Adrenal gland (tissue), 12 donors: Measurements from ENCODE around the gene SHTN1. TPM values are rescaled to one million over a fixed set of nuclear protein-coding genes. Genes with fewer than 3 reads are reported as not detected.

Experiments used
- DNase-seq, 7 donors: peaks; one replicate each; pipeline ENCODE4 v3.0.0-alpha.2; 2019 to 2020
- H3K27ac ChIP-seq, 5 donors: fragments of 200-600 bp; sonication (generic) in 4 of 5; 1 replicate in 3 of 5; 2 replicates in 2 of 5; pipeline versions ENCODE4 v1.5.1 to v1.8.0; 2016 to 2020; ENCODE audit warnings: mild to moderate bottlenecking in 1 of 5
- H3K27me3 ChIP-seq: fragments of 200-600 bp; 2 replicates; pipeline ENCODE4 v1.8.0; 2021
- H3K36me3 ChIP-seq, 2 donors: fragments of 200-600 bp; replicated peaks in 1 of 2; 1 replicate in 1 of 2; 2 replicates in 1 of 2; pipeline versions ENCODE4 v1.5.1 to v1.8.0; 2018 to 2022
- H3K4me1 ChIP-seq, 2 donors: fragments of 200-600 bp; replicated peaks in 1 of 2; 1 replicate in 1 of 2; 2 replicates in 1 of 2; pipeline versions ENCODE4 v1.5.1 to v1.8.0; 2018 to 2021
- H3K4me3 ChIP-seq, 4 donors: fragments of 200-600 bp; sonication (generic) in 3 of 4; one replicate each; pipeline ENCODE4 v1.5.1; 2016 to 2018
- H3K9me3 ChIP-seq, 3 donors: fragments of 200-600 bp; sonication (generic) in 1 of 3; replicated peaks in 1 of 3; 1 replicate in 2 of 3; 2 replicates in 1 of 3; pipeline versions ENCODE4 v1.5.1 to v1.8.0; 2016 to 2021
- CTCF ChIP-seq, 6 experiments: fragments of 450-650 bp in 4 of 6; fragments of 200-600 bp in 2 of 6; sonication (generic) in 1 of 6; IDR thresholded peaks; 1 replicate in 5 of 6; 2 replicates in 1 of 6; pipeline versions ENCODE4 v1.5.1 to v1.8.0; 2016 to 2021; ENCODE audit warnings: antibody characterized with exemption in 6 of 6, mild to moderate bottlenecking in 2 of 6, moderate library complexity in 1 of 6
- POLR2A ChIP-seq, 2 donors: fragments of 450-650 bp; IDR thresholded peaks; one replicate each; pipeline ENCODE4 v1.6.1; 2017; ENCODE audit warnings: antibody characterized with exemption in 2 of 2, mild to moderate bottlenecking in 2 of 2, moderate library complexity in 1 of 2
- WGBS, 4 donors: extraction: QIAGEN DNeasy Blood & Tissue Kit in 2 of 4; methylation state at CpG; one replicate each; pipeline versions ENCODE4 v1.1.5 to v1.1.7; 2013 to 2017; 5-methylcytosine and 5-hydroxymethylcytosine counted together
- intact Hi-C, 2 donors: fragments of 100-400 bp; cut with DNase I; formaldehyde crosslinking; loops; one replicate each; pipeline versions ENCODE4 v1.14.1 to v1.15.0; 2022 to 2023
- polyA plus RNA-seq, 3 donors: library from polyadenylated mRNA; stranded (reverse); fragments of 200-250 nt in 2 of 3; fragments of 350-450 nt in 1 of 3; fragmentation: Illumina TruSeq in 1 of 3; extraction: RNeasy Lipid Tissue Mini Kit (QIAGEN cat#74804) in 1 of 3; gene quantifications; one replicate each; pipeline ENCODE4 v1.2.3, GENCODE V29; 2013 to 2014
- total RNA-seq, 9 donors: library from RNA; depleted of rRNA in 4 of 9; stranded (reverse); fragments of >200 nt in 4 of 9; fragments of 120-200 nt in 1 of 9; fragmentation: NEBNext Ultra II Directional in 1 of 9; extraction: Animal tissue kit (Norgen Biotek cat#: 25700) in 1 of 9; gene quantifications; one replicate each; pipeline versions ENCODE4 v1.1.0 to v1.2.4, GENCODE V29; 2013 to 2023
- donor health status: healthy with polysubstance abuse.
- donor health status: Bipolar disorder and iron deficiency.
- donor health status: DM: yes; HTN: yes; CAD: no.
- donor health status: DM: no; HTN: no; CAD: no.
- donor health status: DM: no; HTN: no; CAD: no.
- donor health status: DM: yes; HTN: yes; CAD: no.

SHTN1 gene
- total and polyA plus RNA-seq, 12 donors: 8.8 to 30.3 (median 18.5) TPM

DNA sequence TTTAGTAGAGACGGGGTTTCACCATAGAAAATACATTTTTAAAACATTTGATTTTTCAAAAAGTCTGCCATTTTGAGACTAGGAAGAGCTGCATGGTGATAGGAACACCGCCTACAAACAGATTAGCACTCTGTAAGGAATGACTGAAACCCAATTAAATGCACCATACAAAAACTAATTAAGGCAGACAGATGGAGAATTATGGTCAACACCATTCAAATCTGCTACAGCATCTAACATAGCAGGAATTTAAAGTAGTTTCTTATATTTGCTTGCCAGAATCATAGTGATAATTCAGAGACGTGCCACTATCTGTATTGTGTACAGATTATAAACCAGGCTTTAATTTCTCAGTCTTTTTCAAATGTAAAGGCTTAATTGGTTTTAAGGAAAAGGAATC is 87.5 kb downstream of the SHTN1 start:
- no peaks in the 10 kb centered on the region for H3K4me1 ChIP-seq
- H3K27ac ChIP-seq: no peak overlapping the region
- peaks cover 0 to 7% of the 10 kb centered on the region in 2 donors for H3K36me3 ChIP-seq
- no peak overlapping the region for H3K4me3 ChIP-seq
- 91 to 96% (median 93%) methylated on average over 3 of the region's 3 CpGs for WGBS, 4 donors
- intact Hi-C loops: no loop called here
- no peak for DNase-seq
- no peaks in the 10 kb centered on the region for H3K9me3 ChIP-seq
- H3K27me3 ChIP-seq: no peaks in the 10 kb centered on the region
- TF ChIP-seq CTCF (IDR thresholded peaks at IDR 0.05) (no peak), POLR2A (IDR thresholded peaks at IDR 0.05) (no peak)

DNA sequence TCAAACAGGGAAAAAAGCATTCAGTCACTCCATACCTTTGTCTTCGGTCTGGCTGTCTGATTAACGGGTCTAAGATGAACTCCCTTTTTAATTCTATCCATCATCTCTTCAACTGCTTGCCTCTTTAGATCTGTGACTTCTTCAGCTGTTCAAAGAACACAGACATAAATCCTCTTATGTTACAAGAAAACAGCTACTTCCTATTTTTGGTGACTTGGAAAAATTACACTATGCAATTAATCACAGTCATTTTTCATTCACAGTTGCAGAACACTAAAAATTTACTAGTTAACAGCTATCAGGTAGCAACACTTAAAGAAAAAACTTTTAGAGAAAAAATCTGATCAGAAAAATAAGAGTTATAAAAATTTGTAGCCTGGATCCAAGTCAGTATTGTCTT is 89.6 kb downstream of the SHTN1 start:
- intact Hi-C loops: no loop called here
- WGBS, 4 donors: 51 to 76% (median 57%) methylated on average over 2 of the region's 2 CpGs
- Histone ChIP-seq H3K27me3 (no peaks in the 10 kb centered on the region), H3K27ac (no peak overlapping the region), H3K4me3 (no peak overlapping the region), H3K4me1 (no peaks in the 10 kb centered on the region), H3K9me3 (no peaks in the 10 kb centered on the region), H3K36me3 (peaks cover 0 to 5% of the 10 kb centered on the region in 2 donors)
- TF ChIP-seq POLR2A (IDR thresholded peaks at IDR 0.05): no peak
- DNase-seq: no peak

DNA sequence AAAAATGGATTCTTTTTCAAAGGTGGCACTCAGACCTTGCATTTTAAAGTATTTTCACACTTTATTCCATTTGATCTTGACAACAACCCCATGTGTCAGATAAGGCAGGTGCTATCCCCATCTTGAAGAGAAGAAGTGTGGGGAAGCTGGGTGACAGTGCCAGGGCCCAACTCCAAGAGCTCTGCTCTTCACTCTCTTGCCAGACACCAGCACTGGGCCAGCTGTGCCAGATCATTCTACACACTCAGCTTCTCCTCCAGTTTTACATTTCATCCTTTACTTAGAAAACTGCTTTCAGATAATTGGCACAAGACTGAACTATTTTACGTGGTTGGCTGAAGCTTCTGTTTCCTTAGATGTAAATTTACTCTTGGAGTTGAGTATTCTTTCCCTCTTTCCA is 91.3 kb downstream of the SHTN1 start:
- WGBS, 4 donors: 90 to 96% (median 93%) methylated on average over 1 of the region's 1 CpG
- Histone ChIP-seq H3K36me3 (no peaks in the 10 kb centered on the region), H3K4me3 (no peak overlapping the region), H3K9me3 (no peaks in the 10 kb centered on the region), H3K27me3 (no peaks in the 10 kb centered on the region), H3K27ac (no peak overlapping the region), H3K4me1 (no peaks in the 10 kb centered on the region)
- intact Hi-C loops: no loop called here
- no peak for DNase-seq
- TF ChIP-seq CTCF (IDR thresholded peaks at IDR 0.05): no peak
- TF ChIP-seq POLR2A (IDR thresholded peaks at IDR 0.05): no peak

DNA sequence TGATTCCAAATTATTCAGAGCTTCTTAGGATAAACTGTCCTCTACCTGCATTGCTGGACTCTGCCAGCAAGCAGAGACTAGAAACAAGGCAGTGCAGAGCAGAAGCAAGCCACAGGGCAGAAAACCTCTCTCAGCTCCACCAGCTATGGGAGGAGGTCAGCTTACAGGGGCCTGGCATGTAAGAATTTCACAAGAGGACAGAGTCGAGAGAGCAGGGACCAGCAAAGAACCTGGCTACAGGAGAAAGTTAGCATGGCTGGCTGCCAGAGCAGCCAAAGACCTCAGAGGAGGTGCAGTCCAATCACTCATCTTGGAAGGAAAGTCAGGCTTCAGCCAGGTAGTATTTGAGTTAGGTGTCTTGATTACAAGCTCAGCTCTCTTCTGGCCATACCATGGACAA is 92.8 kb downstream of the SHTN1 start:
- intact Hi-C loops: no loop called here
- WGBS, 4 donors: 59 to 88% (median 79%) methylated on average over 1 of the region's 1 CpG

More for the DNA sequence above, 92.8 kb downstream of the SHTN1 start:
- Histone ChIP-seq H3K4me3 (no peak overlapping the region), H3K9me3 (no peaks in the 10 kb centered on the region), H3K27ac (no peak overlapping the region), H3K36me3 (no peaks in the 10 kb centered on the region), H3K27me3 (no peaks in the 10 kb centered on the region), H3K4me1 (no peaks in the 10 kb centered on the region)
- no peak for TF ChIP-seq POLR2A (IDR thresholded peaks at IDR 0.05)
- TF ChIP-seq CTCF (IDR thresholded peaks at IDR 0.05): no peak
- DNase-seq: no peak
